ENCODE results near the gene PSD. TPM values are rescaled to one million over a fixed set of nuclear protein-coding genes. Genes with fewer than 3 reads are reported as not detected.

The PSD gene
- 0.09 and 0.63 TPM in 2 replicates for total RNA-seq

DNA sequence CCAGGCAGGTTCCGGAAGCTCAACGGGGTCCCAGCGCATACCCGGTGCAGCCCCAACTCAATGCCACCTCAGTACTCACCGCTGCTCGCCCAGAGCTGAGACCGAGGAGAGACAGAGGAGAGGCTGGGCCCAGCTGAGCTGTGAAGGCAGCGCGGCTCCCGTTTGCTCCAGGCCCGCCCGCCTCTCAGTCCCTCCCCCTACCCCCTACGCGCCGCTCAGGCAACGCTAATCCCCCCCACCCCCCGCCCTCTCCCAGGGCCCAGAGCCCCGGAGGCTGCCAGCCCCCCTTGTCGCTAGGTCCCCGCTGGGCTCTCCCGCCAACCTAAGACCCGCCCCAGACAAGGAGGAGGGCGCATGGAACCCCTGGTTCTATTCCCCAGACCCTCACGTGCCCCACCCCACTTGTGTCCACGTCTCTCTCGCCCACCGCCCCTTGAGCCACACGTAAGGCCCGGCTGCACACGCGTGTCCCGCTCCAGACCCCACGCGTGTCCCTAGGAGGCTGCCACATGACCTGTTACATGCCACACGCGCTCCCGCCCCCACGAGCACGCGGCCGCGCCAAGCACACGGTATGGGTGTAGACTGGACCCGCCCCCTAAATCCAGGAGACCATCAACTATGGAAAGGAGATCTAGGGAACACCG, at the start of gene PSD:
Gene PSD, minus strand, starts transcription at position 164 of the 647 bp plus-strand sequence. CDS start 1,747 bp downstream, outside the sequence.

DNA sequence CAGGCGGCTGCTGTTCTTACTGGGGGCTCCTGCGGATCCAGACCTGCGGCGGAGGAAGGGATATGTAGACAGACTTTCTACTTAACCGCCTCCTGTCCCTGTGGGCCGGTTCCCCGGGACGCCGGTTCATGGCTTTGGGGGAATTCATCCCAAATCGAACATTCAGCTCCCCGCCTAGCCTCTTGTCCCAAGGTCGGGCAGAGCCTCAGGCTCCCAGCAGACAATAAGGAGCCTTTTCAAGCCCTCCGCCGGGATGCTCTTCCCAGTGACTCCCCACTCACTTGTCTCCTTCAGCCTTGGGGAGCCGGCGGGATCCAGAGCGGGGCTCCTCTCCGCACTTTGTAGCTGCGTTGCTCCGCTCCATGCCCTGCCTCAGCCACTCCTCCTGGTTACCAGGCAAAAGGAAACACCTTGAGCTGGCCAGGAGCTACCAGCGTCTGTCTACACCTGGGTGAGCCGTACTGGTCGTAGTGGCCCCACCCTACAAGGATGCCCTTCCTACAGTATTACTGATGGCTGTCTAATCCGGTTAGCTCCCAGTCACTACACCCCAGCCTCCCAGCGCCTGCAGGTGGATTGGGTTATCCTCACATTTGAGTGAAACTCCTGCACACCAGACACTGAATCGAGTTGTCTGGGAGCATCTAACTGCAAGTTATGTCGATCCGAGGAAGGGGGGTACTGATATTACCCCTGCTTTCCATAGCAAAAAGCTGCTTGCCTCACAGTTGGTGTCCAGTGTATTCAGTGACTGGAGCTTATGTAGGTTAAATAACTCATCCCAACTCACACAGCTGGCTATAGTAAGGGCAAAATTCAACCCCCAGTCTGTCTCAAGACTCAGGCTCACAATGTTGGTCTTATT, 32.8 kb upstream of the PSD start, which contains the start of gene C10orf95:
Gene C10orf95, minus strand, starts transcription at position 439 of the 865 bp plus-strand sequence. CDS start 450 bp downstream, outside the sequence.

DNA sequence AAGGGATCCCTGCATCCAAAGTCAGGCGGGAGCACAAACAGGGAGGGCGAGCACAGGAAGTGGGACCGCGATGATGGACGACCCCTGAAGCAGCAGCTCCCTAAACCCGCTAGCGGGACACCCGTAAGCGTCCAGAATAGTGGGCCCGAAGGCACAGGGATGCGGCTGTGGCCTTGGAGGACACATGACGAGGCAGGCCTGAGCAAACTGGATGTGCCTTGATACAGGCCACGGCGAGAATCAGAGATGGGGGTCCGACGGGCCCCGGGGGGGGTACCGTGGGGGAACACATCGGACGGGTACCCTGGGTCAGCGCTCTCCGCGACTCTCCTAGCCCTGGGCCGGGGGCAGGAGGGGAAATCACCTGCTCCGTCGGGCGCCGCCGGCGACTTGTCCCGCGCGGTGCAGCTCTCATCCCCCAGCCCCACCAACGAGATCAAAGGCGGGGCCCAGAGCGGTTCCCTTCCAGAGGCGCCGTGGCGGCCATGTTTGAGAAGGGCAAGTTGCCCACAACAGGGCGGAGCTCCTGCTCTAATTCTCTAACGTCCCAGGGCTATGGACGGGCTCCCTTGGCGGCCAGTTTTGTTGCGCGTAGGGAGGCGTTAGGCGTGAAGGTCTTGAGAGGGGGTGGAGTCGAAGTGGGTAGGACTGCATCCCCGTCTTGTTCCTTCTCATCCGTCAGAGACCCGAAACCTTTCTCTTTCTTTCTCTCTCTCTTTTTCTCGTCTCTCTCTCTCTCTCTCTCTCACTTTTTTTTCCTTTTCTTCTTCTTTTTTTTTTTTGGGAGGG, 13.8 kb upstream of the PSD start, which contains the start of gene CUEDC2:
Gene CUEDC2, minus strand, starts transcription at position 413 of the 789 bp plus-strand sequence. CDS start 7,386 bp downstream, outside the sequence.

DNA sequence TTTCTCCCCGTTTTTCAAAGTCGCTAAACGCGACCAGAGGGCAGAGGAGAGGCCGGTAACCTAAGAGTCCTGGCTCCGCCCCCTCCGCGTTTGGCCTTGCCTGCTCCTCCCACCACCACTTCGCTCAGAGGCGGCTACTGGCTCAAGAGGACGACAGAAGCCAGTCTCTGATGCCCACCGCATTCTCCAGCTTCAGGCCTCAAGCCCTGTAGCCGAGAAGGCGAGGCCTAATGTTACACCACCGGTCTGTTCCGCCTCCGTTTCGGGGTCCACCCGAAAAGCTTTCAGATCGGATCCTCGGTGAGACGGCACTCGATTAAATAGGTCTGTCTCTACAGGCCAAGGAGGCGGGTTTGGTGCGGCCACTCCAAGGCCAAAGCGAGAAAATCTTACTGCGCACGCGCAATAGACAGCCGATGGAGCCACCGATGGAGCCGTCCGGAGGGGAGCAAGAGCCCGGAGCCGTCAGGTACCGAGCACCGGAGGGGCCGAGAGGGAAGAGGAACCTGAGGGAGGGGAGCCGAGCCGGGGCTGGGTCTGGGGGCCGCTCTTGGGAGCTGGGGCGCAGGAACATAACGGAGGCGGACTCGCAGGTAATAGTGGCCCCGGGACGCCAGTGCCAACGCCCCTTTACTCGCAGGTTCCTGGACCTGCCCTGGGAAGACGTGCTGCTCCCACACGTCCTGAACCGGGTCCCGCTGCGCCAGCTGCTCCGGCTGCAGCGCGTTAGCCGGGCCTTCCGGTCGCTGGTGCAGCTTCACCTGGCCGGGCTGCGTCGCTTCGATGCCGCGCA, 2.3 kb upstream of the PSD start, which contains the start of gene FBXL15:
Gene FBXL15, plus strand, starts transcription at position 123 of the 793 bp plus-strand sequence. Its CDS starts 294 bp downstream, at position 417.

DNA sequence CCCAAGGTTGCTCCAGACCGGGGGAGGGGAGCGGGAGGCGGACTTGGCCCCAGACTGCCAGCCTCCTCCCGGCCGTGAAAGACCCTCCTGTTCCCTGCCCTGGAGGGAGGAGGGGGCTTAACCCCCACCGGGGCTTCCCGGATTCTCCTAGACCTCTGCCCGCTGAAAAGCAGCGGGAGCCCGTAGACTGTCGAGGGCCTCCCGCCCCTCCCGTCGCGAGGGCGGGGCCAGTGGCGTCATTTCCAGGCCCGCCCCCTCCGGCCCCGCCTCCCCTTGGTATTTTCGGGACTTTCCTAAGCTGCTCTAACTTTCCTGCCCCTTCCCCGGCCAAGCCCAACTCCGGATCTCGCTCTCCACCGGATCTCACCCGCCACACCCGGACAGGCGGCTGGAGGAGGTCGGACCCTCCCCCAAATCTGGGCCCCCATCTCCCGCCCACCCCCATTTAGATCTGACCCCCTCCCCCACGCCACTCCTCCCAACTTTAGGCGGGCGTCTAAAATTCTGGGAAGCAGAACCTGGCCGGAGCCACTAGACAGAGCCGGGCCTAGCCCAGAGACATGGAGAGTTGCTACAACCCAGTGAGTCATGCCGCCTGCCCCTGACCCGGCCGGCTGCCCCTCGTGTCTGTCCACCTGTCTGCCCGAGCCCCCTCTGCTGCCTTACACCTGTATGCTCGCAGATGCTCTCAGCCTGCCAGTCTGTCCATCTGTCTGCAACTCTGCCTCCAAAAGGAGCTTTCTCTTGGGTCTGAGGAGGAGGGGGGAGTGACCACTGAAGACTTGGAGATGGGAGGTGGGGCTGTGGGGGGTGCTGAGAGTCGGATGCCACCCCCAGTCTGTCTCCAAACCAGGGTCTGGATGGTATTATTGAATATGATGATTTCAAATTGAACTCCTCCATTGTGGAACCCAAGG, 22.9 kb downstream of the PSD start, which contains the start of gene NFKB2:
Gene NFKB2, plus strand, starts transcription at position 306 of the 917 bp plus-strand sequence. Its CDS starts 255 bp downstream, at position 561.

Other genes starting within 250 kb of the PSD start
- 0.56 TPM in 1 of 2 replicates, not detected in the other for gene ELOVL3, start 192.5 kb downstream of the PSD start, total RNA-seq
- not detected in 2 replicates for gene PITX3, start 177.3 kb downstream of the PSD start, total RNA-seq
- 31.0 and 45.8 TPM in 2 replicates for gene GBF1, start 173.3 kb downstream of the PSD start, total RNA-seq
- gene NFKB2, start 23.1 kb downstream of the PSD start, total RNA-seq = 24.2 and 29.1 TPM in 2 replicates
- 17.7 and 19.2 TPM in 2 replicates for gene FBXL15, start 2.1 kb upstream of the PSD start, total RNA-seq
- 72.5 and 80.3 TPM in 2 replicates for gene CUEDC2, start 13.8 kb upstream of the PSD start, total RNA-seq
- gene C10orf95, start 32.8 kb upstream of the PSD start, total RNA-seq = 2.3 and 3.6 TPM in 2 replicates
- 105 and 138 TPM in 2 replicates for gene ACTR1A, start 83.9 kb upstream of the PSD start, total RNA-seq
- gene SUFU, start 85.2 kb upstream of the PSD start, total RNA-seq = 5.3 and 6.8 TPM in 2 replicates
- gene TRIM8, start 225.7 kb upstream of the PSD start, total RNA-seq = 80.5 and 84.4 TPM in 2 replicates